AG08395 (cell line): ENCODE measurements around the gene TLR1.
A peak's percentile ranks its signal among the peaks of the same experiment; 100 is the strongest.
"Not testable (repeated sequence)": the region's sequence is repeated elsewhere in the genome, so short reads cannot be mapped to it uniquely, and the experiment has no call there.

Experiments
- DNase-seq: peaks from one replicate; pipeline ENCODE4 v3.0.0; 2012; ENCODE audit warnings: mixed read lengths, low spot score

The TLR1 gene

DNA sequence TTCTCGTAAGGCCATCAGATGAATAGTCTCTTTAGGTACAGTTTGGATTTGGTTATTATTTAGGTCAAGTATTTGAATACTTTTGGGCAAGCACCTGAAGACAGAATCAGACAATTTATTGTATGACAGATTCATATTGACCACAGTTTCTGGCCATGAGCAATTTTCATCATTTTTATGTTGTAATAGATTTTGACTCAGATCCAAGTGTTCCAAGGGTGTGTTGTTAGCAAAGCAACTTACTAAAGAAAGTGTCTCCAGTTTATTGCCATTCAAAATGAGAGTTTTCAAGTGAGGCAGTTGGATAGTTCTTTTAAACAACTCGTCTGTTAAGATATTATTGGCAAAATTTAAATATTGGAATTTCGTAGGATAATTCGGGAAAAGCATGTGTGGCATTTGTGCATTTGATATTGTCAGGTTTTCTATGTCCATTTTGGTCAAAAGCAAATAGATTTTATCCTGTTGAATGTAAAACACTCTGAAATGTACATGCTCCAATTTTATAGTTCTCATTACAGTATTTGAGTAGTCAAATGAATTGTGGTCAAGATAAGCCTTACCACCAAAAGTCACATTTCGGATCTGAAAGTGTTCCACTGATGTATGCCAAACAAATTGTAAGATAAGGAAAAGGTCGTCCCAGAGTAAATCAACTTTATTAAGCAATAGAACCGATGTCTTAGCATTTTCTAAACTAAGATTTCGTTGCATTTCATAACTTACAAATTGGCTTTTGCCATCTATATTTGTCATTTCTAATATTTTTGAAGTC, 30.2 kb downstream of the TLR1 start:
- DNase-seq = no peak

DNA sequence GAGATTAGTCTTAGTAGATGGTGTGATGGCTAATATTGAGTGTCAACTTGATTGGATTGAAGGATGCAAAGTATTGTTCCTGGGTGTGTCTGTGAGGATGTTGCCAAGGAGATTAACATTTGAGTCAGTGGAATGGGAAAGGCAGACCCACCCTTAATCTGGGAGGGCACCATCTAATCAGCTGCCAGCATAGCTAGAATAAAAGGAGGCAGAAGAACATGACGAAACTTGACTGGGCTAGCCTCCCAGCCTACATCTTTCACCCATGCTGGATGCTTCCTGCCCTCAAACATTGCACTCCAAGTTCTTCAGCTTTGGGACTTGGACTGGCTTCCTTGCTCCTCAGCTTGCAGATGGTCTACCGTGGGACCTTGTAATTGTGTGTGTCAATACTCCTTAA, 34.3 kb downstream of the TLR1 start:
- not testable (repeated sequence) for DNase-seq

DNA sequence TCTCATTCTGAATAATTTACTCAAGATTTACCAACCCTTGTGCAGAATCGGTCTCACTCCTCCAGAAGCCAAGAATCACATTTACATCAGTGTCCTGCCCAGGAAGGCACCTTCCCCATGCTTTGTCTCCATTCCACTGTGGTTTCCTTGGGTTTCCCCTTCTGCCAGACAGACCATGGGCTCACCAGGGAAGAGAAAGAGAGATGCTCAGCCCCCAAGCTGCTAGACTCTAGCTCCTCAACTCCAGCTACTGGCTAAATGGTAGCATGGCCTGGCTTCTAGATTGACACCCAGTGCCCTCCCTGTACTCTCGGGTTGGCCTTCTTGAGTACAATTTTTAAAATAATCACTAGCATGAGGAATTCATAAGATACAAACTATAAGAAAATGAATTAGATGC, 34.7 kb downstream of the TLR1 start:
- DNase-seq = no peak

DNA sequence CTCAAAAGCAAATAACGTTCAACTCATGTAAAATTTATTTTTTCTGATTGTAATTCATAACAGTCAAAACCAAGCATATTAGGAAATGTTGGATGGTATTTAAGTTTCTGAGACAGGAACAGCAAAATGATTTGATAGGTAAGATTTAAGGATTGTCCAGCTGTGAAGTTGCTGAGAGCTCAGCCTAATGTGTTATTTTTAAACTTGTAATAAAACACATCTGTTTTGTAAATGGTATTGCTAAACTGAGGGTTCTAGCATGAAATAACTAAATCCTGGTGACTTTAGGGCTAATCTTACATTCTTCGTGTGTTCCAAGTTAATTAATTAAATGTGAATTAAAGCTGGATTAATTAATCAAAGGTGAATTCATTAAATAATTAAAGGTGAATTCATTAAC, 35.1 kb downstream of the TLR1 start:
- no peak for DNase-seq

DNA sequence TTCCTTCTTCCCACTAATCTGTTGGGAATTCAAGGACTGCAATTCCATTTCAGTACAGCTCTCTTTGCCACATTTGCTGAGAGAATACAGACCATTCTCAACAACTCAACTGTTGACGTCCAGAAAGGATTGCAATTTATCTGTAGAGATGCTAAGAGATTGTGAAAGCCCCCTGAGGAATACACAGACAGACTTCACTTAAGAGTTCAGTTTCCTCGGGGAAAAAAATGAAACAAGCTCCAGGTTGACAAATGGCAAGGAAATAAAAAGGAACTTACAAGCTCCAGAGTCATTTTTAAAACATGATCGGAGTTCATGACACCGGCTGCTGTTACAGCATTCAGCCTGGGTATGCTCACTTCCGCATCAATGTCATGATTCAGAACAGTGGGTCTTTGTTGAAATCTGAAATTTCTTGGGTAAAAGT, 35.6 kb downstream of the TLR1 start:
- DNase-seq = no peak

DNA sequence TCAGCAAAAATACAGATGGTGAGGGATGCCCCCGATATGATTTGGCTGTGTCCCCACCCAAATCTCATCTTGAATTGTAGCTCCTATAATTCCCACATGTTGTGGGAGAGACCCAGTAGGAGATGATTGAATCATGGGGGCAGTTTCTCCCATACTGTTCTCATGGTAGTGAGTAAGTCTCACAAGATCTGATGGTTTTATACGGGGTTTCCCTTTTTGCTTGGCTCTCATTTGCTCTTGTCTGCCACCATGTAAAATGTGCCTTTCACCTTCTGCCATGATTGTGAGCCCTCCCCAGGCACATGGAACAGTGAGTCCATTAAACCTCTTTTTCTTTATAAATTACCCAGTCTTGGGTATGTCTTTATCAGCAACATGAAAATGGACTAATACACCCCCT, 37.7 kb downstream of the TLR1 start:
- not testable (repeated sequence) for DNase-seq

DNA sequence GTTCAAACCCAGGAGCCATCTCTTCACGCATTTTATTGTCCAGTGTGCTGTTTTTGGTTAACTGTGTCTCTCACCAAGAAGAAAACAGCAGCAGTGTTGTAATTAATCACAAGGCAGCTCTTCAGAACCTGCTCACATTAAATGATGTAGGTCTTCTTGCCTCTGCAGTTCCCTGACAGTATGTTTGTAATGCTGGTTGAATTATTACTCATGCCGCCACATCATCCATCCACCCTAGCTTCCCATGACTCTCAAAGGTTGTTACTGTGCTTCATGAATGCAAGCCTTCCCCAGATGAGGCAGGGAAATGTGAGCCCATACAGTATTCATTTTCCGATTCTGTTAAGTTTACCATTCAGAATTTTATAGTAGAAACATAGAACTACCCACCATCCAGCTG, 39.2 kb downstream of the TLR1 start:
- no peak for DNase-seq

DNA sequence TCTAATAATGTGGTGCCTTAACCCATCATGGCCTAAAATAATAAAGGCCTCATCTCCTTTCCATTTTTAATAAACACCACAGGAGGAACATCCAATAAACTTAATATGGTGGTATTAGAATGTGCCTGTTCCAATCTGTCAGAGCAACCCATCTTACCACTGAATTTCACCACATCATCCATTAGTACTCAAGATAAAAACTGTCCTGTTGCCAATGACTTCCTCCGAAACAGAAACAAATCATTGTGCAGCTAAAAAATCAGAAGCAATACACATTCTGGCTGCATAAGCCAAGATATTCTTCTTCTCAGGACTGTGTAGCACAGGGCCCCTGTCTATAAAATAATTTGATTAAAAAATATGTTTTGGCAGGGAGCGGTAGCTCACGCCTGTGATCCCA, 40.3 kb downstream of the TLR1 start:
- no peak for DNase-seq

DNA sequence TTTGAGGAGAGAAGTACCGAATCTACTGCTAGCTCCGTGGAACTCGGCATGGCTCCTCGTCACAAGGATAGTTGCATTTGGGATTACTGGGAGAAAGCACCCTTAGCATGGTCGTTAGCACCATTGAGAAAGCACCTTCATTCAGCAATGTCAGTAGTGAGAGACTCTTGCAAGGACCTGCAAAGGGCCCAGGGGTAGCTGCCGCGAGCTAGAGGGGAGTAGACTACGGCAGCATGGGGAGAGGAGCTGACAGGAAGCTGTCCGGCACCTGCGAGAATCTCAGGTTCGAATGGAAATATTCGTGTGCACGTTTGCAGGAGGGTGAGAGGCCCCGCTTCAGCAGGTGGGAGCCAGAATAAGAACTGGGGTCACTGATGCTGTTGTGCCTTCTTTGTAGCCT, 42.0 kb downstream of the TLR1 start:
- no peak for DNase-seq

DNA sequence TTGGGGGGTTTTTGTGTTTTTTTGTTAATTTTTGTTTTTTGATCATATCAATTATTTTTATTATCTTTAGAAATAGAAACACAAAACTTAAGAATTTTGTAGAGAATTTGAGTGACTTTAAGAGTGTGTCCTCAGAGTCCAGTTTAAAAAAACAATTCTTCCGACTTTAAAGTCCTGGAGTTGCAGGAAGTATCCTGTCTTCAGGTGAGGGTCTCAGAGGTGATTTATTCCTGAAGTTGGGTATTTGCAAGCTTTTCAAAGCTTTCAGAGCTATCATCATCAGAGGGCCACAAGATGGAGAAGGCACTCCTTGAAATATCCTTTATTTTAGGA, 44.8 kb downstream of the TLR1 start:
- no peak for DNase-seq

DNA sequence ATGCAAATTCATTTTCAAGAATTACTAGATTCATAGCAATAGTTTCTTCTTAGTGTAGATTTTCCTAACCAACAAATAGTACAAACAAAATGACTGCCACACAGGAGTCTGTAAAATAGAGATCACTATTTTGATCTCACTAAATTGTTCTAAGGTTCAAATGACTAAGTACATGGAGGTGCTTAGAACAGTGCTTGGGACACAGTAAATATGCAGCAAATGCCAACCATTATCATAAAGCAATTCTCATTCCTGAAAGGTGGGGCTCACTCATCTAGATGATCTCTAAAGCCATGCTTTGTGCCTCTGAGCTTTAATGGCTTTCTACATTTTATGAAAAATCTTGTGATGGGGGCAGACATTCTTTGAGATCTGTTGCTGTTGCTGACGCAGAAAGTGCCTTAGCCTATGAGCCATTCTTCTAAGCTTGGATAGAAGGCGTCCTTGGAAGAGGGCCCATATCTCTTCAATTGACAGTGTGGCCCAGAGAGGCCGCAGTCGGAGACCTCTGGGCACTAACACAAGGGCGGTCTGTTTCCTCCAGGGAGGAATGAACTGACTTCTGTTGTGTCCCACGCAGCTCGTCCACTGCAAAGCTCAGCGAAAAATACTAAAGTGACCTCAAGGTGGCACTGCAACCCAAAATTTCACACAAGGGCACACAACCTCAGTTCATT, 45.3 kb downstream of the TLR1 start:
- DNase-seq = peak; percentile 59

DNA sequence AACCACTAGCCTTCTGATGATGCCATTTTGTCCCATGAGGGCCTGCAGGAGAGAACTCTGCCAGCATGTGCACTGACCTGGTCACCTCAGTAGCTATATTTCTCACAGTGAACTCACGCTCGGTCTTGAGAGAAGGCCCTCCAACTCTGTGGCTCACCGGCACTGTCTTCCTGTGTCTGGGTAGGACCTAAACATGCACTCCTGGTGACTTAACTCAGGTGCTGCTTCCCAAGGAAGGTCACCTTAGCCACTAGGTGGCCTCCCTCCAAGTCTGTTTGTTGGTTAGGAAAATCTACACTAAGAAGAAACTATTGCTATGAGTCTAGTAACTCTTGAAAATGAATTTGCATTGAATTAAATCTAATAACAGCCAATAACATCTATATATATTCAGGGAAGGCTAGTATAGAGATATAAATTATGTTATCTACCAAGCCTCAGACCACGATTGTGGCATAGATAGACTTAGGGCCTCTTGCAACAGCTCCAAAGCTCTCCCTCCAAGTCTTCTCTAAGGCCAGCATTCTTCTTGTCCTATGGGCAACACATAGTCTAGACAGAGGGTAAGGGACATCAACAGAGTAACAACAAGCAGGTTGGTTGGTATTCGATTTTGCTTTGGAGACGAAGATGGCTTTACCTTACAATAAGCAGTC, 46.5 kb downstream of the TLR1 start:
- DNase-seq = no peak

DNA sequence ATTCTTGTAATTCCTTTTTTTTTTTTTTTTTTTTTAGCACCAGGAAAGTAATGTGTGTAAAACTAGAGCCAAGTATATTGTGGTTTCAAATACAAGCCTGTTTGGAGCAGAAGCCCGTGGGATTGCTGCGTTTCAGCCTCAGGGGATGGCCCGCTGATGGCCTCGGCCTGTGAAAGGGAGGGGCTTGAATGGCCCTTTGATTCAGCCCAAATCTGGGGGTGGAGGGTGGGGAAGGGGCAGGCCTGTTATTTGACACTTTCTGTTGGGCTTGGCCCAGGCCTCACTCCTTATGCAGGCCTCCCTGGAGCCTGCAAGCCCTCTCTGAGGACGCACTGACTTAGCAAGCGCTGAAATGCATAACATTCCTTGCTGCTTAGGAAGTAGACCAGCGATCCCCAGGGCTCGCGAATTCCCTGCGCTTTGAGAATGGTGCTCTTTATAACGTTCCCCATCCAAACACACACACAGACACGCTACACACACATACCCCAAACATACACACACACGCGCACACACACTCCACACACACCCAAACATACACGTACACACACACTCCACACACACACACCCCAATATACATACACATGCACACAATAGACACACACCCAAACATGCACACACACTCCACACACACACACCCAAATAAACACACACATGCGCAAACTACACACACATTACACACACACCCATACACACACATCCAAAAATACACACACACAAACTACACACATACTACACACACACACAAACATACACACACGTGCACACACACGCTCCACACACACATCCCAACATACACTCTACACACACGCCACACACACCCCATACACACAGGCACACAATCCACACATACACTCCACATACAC, 51.4 kb downstream of the TLR1 start:
- DNase-seq = peak; percentile 92

DNA sequence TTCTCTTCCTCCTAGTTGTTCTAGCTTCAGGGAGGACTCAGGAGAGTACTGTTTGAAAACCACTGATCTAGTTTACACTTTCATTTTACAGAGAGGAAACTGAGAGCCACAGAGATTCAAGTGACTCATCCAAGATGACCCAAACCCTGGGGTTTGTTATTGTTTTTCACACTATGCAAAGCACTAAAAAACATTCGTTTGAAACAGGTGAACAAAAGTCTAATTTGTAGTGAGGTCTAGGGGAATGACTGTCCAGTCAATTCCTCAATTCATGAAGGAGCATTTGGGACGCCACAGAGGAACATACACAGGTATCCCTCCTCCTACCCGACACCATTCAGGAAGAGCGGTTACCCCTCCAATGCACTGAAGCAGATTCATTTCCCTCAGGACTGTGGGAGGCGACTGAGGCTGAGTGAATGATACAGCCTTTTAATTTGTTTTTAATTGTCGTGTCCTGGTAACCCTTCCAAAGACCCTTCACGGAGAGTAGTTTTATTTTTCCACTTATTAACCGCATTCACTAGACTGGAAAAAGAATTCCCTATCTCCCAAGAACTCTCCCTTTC, 52.1 kb downstream of the TLR1 start:
- peak; percentile 47 for DNase-seq

DNA sequence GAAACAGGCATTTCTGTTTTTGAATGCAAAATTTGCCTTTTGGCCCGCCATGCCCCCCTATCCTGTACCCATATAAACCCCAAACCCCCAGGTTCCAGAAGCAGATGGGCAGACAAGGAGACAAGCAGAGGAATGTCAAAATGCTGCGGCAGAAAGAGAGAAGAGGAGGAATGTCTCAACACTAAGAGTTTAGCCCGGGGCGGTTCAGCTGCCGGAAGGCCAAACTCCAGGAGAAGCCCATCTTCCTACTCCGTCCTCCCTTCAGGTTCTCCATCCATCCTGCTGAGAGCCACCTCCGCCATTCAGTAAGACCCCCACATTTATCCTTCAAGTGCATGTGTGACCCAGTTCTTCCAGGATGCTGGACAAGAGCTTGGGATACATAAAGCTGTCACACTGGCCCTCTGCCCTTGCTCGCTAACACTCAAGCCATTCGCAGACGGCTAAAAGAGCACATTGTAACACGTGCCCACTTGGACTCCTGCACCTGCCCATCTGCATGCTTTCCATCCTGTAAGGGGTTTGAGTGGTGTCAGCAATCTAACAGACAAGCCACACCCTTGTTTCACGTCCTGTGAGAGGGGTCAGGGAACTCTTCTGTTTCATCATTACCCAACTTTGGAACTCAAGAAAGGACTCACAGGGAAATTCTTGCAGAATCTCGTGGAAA, 53.1 kb downstream of the TLR1 start:
- DNase-seq = no peak

DNA sequence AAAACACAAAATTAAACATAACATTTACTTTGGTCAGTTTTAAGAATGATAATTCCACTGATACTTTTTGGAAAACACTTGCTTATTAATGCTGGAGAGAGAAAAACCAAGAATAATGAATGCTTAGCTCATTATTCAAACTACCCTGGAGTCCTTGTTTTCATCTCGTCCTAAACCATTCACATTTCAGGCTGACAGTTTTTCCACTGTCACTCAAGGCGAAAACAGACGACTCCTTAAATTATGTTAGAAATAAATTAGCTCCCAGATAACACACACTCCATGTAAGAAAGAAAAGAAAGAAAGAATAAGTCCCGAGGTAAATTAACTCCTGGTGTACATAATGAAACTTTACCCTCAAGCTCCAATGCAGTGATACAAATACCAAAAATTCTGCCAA, 55.3 kb downstream of the TLR1 start:
- no peak for DNase-seq

DNA sequence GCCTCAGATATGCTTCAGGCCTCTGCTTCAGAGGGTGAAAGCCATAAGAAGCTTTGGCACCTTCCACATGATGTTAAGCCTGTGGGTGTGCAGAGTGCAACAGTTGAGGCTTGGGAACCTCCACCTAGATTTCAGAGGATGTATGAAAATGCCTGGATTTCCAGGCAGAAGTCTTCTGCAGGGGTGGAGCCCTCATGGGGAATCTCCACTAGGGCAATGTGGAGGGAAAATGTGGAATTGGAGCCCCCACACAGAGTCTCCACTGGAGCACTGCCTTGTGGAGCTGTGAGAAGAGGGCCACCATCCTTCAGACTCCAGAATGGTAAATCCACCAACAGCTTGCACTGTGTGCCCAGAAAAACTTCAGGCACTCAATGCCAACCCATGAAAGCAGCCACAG, 57.0 kb downstream of the TLR1 start:
- DNase-seq = no peak
